DMS53 (cell line): ENCODE data around the gene CMTM4.
A peak's percentile ranks its signal among the peaks of the same experiment; 100 is the strongest.
"Not testable (repeated sequence)": the region's sequence is repeated elsewhere in the genome, so short reads cannot be mapped to it uniquely, and the experiment has no call there.

Source experiments
- DNase-seq: peaks from one replicate; lab custom pipeline; 2025; lab: John Stamatoyannopoulos, UW

CMTM4 gene

GRCh38 chr16:66592241-66592640 lies 104.3 kb downstream of the CMTM4 start:
- DNase-seq = no peak

- no peak for DNase-seq
Observed at GRCh38 chr16:66591018-66591417, 105.5 kb downstream of the CMTM4 start.

- no peak for DNase-seq
Observed at GRCh38 chr16:66590322-66590721, 106.2 kb downstream of the CMTM4 start.

GRCh38 chr16:66588981-66589713 lies 107.4 kb downstream of the CMTM4 start:
- DNase-seq = peak; percentile 27

GRCh38 chr16:66587881-66588600 lies 108.5 kb downstream of the CMTM4 start:
- DNase-seq = no peak

- DNase-seq = no peak
Observed at GRCh38 chr16:66585481-66586239, 110.9 kb downstream of the CMTM4 start.

- DNase-seq = no peak
Observed at GRCh38 chr16:66581246-66581952, 115.1 kb downstream of the CMTM4 start.

- peak; percentile 10 for DNase-seq
Observed at GRCh38 chr16:66580605-66581209, 115.8 kb downstream of the CMTM4 start.

GRCh38 chr16:66578651-66579531 lies 117.7 kb downstream of the CMTM4 start, which contains the start of gene CMTM2:
CMTM2 (plus strand) TSS chr16:66579463; CDS start chr16:66579608, 145 bp downstream.
- DNase-seq = no peak

GRCh38 chr16:66576296-66576695 lies 120.2 kb downstream of the CMTM4 start:
- no peak for DNase-seq

- DNase-seq = no peak
Observed at GRCh38 chr16:66575060-66575459, 121.5 kb downstream of the CMTM4 start.

GRCh38 chr16:66574531-66574930 lies 122.0 kb downstream of the CMTM4 start:
- DNase-seq = no peak

GRCh38 chr16:66574081-66574480 lies 122.5 kb downstream of the CMTM4 start:
- no peak for DNase-seq

GRCh38 chr16:66572356-66572755 lies 124.2 kb downstream of the CMTM4 start:
- no peak for DNase-seq

GRCh38 chr16:66569827-66570405 lies 126.6 kb downstream of the CMTM4 start:
- DNase-seq = no peak

- no peak for DNase-seq
Observed at GRCh38 chr16:66569131-66569530, 127.4 kb downstream of the CMTM4 start.

GRCh38 chr16:66568355-66568754 lies 128.2 kb downstream of the CMTM4 start:
- no peak for DNase-seq

GRCh38 chr16:66567270-66567669 lies 129.3 kb downstream of the CMTM4 start:
- DNase-seq = not testable (repeated sequence)

GRCh38 chr16:66566051-66566901 lies 130.3 kb downstream of the CMTM4 start, which contains the start of gene CMTM1:
CMTM1 (plus strand) TSS chr16:66566439; CDS start chr16:66566514, 75 bp downstream.
- DNase-seq = no peak
